Fibroblast of skin of right biceps (primary cell): ENCODE data around the gene KLHL6.
A peak's percentile ranks its signal among the peaks of the same experiment; 100 is the strongest.
"Not testable (repeated sequence)": the region's sequence is repeated elsewhere in the genome, so short reads cannot be mapped to it uniquely, and the experiment has no call there.

Experiments used
- DNase-seq: peaks from one replicate; pipeline ENCODE4 v3.0.0-alpha.2; 2013

Gene KLHL6, protein sequence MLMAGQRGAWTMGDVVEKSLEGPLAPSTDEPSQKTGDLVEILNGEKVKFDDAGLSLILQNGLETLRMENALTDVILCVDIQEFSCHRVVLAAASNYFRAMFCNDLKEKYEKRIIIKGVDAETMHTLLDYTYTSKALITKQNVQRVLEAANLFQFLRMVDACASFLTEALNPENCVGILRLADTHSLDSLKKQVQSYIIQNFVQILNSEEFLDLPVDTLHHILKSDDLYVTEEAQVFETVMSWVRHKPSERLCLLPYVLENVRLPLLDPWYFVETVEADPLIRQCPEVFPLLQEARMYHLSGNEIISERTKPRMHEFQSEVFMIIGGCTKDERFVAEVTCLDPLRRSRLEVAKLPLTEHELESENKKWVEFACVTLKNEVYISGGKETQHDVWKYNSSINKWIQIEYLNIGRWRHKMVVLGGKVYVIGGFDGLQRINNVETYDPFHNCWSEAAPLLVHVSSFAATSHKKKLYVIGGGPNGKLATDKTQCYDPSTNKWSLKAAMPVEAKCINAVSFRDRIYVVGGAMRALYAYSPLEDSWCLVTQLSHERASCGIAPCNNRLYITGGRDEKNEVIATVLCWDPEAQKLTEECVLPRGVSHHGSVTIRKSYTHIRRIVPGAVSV

DNA sequence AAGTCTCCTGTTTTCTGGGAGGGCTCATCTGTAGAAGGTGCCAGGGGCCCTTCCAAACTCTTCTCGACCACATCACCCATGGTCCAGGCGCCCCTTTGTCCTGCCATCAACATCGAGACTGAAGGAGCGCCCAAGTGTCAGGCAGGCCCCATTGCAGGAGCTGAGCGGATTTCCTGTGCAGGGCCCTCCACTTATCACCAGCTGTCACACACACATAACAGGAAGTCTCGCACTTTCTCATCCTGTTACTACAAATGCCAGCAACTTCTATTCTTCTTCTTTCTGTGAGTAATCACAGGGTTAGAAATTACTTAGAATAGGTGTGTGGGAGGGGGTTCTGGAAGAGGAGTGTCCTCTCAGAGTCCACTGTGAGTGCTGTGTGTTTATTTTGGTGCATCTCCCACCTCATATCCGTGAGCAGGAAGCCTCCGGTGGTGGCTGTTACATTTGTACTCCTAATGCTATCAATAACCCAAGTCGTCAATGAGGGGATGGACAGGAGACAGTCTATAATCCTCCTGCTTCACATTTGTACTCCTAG lies at the start of gene KLHL6:
Gene KLHL6 (minus strand): TSS at position 166 of the 541 bp plus-strand sequence. CDS start 53 bp downstream, at position 113.
- DNase-seq = no peak

DNA sequence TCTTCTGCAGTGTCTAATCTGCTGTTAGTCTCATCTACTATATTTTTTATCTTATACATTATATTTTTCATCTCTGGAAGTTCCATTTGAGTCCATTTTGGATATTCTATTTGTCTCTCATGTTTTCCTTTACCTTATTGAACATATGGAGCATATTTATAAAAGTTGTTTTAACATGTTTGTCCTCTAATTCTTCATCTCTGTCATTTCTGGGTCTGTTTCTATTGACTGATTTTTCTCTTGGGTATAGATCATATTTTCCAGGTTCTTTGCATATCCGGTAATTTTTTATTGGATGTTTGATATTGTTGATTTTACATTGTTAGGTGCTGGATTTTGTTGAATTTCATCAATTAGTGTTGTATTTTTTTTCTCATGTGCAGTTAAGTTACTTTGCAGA lies 42.5 kb upstream of the KLHL6 start:
- DNase-seq = no peak

DNA sequence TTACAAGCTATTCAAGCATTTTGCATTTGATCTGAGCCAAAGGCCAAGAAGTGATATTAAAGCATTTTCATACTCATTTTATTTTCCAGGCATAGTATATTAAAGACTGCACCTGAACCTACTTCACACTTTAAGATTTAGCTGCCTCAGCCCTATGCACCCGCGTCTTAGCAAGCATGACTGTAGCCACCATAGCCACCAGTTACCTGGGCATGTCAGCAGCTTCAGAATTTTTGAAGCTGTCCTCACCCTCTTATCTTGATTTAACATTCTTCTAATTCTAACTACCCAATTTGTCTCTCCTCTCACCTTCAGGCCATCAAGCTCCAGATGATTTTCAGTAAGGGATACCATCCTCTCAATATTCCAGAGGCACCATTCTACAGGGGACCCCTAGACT lies 39.1 kb upstream of the KLHL6 start:
- DNase-seq = no peak

DNA sequence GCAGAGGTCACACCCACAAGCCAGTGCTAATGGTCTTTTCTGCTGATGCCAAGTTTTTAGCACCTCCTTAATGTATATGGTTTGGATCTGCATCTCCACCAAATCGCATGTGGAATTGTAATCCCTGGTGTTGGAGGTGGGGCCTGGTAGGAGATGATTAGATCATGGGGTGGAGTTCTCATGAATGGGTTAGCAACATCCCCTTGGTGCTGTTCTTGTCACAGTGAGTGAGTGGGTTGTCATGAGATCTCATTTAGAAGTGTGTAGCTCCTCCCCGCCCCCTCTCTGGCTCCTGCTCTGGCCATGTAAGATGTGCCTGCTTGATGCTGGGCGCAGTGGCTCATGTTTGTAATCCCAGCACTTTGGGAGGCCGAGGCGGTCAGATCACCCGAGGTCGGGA lies 37.3 kb upstream of the KLHL6 start:
- DNase-seq = no peak

DNA sequence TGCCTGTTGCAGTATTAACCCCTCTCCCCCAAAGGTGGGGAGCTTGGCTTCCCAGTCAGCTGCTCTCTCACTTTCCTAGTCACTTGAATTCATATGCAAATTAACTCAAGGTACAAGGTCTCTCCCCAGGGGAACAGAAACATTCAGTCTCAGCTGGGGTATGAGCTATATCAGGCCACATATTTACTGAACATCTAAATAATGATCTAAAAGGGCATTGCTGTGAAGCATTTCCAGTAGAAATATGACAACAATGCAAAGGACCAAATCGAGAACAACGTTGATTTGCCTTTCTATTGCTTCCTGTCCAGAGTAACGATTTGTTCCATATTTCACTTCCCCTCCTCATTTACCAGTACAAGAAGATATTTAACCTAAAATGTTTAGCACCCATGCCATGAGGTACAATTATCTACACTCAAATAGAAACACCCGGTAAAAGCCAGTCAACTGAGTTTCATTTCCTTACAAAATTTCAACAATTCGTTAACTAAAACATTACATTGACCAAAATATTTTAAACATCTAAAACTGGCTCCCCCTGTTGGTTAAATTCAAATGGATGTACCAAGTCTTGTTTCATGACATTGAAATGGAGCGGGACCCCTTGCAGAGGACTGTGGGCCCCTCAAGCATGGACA lies 36.5 kb upstream of the KLHL6 start:
- DNase-seq = no peak

DNA sequence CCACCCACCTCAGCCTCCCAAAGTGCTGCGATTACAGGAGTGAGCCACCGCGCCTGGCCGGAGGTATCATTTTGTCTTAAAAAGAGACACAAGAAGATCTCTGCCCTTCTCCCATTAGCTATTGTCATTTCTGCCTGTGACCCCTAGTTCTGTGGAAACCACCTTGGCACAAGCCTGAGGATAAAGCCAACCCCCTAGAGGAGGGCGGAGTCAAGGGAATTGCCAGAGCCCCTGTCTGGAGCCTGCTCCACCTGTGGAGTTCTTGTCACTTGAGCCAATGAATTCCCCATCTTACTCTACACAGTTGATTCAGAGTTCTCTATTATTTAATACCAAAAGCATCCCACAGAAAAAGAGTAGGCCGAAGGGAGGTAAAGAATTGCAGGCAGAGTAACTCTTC lies 34.9 kb upstream of the KLHL6 start:
- DNase-seq = no peak

DNA sequence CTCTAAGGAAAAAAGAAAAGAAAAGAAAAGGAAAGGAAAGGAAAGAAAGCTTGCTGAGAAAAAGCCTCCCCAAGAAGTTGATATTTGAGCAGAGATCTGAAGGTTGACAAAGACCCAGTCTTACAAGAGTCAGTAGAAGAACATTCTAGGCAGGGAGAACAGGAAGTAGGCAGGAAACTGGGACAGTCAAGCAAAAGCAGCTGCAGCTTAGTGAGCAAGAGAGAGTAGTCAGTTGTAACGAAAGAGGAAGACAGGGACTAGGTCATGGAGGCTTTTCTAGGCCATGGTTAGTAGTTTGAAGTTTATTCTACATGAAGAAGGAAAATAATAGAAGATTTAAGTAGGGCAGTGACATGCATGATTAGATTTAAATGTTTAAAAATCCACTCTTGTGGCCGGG lies 31.8 kb upstream of the KLHL6 start:
- DNase-seq = no peak

DNA sequence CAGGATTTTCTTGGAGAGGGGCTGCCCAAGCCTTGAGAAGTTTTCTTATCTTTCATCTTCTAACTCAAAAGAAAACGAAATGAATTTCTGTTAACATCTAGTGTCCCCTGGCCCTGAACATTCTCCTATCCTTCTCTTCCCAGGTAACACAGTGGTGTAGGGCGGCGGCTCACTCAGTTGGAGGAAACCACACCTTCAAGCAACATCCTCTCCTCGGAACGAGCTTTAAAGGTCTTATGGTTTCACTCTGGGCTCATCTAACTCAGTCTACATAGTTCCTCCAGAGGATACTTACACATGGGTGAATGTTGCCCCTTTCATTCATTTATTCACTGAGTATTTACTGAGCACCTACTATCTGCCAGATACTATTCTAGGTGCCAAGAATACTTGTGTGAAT lies 31.0 kb upstream of the KLHL6 start:
- no peak for DNase-seq

DNA sequence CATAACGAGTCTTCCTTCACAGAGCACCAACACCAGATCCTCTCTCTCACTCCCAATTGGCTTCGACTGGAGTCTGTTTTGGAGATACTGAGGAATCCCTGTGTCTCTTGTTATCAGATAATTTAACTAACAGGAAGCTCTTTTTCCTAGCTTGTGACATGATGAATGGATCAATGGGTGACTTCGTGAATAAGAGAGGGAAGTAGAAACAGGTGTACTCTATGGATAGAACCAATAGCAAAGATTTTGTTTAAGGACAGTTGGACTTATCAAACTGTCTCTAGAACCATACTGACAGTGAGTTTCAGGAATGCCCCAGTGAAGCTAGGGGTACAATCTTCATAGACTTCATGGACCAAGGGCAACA lies 29.4 kb upstream of the KLHL6 start:
- DNase-seq = no peak

DNA sequence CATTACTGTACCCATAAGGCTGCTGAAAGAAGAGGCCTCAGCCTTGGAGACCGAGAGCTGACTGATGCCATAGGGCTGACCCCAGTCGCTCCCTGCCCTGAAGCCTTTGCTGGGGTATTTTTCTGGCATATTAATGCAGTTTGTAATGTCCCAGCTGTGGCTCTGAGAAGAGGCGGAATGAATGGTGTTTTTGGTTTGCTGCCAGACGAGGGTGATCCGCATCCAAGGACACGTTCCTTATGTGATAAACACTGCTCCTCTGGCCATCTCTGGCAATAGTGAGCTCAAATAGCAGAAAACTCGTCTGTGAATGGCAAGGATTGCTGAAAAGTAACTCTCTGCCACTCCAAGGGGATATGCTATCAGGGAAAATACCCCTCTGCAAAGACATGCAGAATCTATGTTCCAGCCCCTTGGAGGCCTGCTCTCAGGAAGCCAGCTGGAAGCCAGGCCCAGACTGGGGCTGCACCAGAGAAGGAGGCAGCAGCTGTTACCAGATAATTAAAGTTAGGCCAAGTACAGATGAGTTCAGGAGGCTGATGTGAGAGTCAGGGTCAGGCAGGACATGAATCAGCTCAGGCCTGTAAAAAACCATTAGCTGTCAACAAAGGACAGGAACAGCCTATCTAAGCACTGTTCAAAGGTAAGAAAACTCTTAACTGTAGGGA lies 28.9 kb upstream of the KLHL6 start:
- peak; percentile 28 for DNase-seq

DNA sequence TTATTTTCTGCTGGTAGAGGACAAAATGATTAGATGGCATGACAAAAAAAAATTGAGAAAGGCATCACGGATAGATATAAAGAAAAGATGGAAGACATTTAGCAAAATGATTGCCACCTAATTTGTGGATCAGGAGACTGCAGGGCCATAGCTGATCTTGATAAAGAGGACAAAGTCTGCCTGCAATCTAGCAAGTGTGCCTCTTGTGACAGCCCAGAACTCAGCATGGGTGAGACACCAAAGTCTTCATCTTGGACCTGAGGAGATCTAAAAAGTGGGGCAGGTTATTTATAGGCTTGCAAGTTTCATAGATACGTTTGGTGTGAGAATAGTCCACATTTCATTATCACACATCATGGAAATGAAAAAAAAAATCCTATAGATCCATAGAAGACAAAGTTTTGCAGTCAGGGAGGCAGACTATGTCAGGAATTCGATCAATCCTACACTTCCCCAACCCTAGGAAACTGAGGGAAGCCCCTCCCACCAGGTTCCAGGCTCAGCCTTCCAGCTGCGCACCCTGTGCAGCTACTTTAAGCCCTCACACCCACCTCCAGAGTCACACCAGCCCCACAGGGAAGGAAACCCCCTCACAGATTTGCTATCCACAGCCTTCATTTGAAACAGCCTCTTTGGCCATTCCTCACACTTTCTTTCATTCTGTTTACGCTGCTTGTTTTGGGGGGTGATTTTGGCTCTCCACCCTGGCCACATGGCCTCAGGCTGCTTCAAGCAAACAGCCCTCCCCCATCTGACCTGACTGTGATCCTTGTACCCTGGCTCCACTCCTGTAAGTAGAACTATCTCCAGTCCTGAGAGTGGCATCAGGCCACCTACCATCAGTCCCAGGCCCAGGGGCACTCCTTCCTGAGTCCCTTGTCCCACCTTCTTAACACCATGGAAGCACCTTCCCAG lies 28.1 kb upstream of the KLHL6 start:
- DNase-seq = no peak

DNA sequence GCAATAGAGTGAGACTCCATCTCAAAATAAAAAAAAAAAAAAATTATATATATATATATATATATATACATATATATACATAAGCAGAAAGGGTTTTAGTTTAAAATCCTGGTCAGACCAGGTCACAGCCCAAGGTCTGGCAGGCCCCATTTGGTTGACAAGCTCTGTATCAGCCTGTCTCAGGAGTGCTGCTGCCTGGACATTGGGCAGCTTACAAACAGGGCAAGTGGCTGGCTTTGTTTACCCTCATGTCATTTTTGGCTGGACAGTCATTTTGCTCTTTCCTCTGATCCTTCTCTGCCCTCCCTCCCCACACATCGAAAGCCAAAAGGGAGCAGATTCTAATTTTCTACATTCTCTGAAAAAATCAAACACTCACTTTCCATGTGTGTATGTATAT lies 26.7 kb upstream of the KLHL6 start:
- no peak for DNase-seq

DNA sequence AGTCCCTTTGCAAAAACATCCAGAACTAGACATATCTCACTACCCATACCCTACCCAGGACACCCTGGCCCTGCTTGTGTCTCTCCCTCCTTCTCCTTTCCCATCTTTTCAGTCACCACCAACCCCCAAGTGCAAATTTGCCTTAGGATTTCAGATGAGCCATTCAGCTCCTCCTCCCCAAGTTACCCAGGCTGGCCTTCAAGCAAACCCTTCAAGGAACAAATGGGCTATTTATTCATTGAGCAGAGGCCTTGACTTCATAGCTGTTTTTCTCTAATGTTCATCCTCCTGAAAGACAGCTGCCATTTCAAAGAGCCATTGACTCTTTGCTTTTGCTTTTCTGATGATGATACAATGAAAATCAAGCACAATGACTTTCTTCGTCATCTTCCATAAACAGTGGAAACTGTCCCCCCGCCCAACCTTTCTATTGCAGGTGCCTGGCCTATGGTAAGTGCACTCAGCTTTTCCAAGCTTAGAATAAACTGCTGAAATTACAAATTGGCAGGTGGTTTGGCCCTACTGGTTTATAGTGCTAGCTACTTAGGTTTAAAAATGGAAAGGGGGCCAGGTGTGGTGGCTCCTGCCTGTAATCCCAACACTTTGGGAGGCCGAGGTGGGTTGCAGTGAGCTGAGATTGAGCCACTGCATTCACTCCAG lies 26.1 kb upstream of the KLHL6 start:
- DNase-seq = no peak

DNA sequence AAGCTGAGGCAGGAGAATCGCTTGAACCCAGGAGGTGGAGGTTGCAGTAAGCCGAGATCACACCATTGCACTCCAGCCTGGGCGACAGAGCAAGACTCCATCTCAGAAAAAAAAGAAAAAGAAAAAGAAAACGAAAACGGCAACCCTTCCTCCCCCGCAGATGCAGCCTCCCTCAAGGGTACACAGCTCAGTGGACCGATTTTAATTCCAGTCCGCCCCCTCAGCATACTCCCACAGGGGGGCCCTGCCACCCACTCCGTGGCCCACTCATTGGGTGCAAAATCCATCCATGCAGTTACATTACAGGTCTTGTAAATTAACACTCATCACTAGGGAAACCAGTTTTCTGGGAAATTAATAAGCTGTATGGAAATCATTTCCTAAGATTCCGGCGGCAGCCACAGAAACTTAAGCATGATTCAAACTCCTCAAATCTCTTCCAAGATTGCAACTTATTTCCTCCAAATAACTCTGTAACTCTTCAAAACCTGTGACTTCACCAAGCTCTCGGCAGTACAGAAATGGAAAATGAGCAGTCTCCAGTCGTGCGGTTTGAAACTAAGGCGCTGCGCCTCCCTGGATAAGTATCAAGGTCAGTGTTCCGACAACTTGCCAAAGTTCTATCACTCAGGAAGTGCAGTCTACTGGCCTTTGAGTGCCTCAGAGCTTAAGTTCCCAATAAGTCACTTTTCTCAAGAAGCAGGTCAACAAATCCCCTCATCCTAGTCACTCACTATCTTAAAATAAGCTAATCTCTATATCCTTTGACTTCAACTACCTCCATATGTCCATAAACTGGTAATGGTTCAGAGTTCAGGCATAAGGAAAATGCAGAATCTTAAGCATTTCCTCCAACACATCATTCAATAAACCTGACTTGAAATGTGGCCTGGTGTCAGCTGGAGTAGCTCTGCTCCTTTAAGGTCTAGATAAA lies 24.7 kb upstream of the KLHL6 start:
- DNase-seq = peak; percentile 30

DNA sequence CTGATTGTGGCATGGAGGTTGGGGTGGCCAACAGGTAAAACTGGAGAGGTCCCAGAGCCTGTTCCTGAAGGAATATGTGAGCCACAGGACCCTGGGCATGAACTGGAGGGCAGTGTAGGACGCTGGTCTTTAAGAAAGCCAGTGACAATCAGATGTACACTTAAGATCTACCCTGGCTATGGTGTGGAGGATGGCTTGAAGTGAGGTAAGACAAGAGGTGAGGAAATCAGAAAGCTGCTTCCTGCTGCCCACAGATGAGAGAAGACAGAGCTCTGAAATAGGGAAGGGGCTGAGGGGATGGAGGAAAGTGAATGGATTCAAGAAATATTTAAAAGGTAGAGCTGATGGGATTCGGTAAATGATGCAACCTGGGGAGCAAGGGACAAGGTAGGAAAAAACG lies 22.7 kb upstream of the KLHL6 start:
- no peak for DNase-seq

DNA sequence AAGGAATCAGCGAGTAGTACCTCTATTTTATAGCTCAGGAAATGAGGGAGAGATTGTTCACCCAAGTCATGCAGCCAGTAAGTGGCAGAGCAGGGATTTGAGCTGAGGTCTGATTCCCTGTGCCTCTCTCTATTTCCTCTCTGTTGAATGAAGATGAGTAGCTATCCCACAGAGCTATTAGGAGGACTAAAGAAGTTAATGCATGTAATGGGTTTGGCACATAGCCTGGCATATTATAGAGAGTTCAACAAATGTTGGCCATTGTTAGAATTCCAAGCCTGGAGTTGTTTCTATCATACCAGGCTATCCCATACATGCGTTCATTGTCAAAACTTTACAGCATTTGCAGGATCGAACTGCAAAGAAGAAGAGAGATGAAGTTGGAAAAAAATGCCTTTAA lies 21.8 kb upstream of the KLHL6 start:
- no peak for DNase-seq

DNA sequence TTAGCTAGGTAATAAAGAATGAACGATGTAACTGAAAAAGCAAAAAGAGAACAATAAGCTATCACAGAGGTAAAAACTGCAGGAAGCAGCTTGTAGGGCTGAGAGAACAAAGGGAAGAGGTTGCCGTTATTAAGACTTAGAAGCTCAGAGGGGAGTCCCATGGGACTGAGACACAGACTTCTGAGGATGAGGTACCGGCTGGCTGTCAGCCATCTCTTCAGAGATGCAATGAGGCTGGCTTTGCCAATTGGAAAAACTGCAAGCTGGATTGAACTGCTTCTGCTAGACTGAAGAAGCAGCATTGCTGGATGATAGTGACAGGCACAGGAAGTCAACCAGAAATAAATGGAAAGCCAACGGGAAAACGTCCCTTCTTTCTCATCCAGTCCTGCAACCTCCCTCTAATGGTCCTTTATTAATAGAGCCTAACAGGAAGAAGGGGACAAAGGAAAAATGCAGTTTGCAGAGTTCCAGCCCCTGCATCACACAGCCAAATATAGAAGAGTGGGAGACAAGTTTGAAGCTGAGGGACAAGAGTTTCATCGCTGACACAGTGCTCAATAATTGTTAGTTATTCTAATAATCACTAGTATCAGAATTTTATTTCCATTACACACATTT lies 21.1 kb upstream of the KLHL6 start:
- peak; percentile 65 for DNase-seq

DNA sequence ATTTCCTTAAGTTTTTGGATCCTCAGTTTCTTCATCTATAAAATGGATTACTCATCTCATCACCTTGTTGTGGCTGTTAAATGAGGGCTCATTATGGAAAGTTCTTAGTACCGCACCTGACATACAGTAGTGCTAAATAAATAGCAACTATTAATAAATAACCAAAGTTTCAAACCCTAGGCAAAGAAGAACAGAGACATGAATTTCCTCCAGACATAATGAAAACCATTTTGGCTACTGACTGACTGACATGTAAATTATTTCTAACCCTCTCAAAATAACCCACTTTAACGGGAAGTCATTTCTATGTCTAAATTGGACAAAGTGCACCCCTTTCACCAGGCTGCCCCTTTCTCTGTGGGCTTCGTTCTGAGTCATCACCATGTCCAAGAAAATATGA lies 17.4 kb upstream of the KLHL6 start:
- DNase-seq = no peak

DNA sequence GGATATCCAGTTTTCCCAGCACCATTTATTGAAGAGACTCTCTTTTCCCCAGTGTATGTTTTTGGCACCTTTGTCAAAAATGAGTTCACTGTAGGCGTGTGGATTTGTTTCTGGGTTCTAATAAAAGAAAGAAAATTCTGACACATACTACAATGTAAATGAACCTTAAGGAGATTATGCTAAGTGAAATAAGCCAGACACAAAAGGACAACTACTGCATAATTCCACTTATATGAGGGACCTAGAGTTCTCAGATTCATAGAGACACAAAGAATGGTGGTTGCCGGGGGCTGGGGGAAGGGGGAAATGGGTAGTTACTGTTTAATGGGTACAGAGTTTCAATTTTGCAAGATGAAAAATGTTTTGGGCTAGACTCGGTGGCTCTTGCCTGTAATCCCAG lies 14.7 kb upstream of the KLHL6 start:
- DNase-seq = not testable (repeated sequence)

DNA sequence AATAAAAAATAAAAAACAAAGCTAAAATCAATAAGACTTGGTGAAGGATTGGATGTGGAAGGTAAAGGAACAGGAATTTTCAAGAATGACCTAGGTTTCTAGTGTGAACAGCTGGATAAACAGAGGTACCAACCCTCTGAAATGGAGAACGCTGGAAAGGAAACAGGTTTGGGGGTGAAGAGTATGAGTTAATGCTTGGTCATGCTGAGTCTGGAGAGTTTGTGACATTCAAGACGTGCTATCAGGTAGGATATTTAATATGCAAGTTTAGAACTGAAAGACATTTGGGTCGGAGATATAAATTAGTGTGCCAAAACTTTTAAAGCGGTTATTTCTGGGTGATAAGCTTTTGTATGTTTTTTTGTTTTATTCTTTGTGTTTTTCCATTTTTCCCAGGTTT lies 11.4 kb upstream of the KLHL6 start:
- no peak for DNase-seq
